Measurements from ENCODE around the gene C6orf120.

The C6orf120 gene

GRCh38 chr6:169664227-169664626 lies 37.7 kb upstream of the C6orf120 start:
- Histone ChIP-seq H3K9ac (ENCODE audit: low read depth, low read length) (no peak overlapping the region), H3K27me3 (ENCODE audit: control insufficient read depth, insufficient read depth, low read length) (no peaks in the 10 kb centered on the region), H3K4me3 (ENCODE audit: low read depth, low read length) (no peak overlapping the region), H3K9me3 (ENCODE audit: control insufficient read depth, insufficient read depth, low read length) (no peaks in the 10 kb centered on the region), H3K36me3 (ENCODE audit: control insufficient read depth, insufficient read depth, low read length) (peaks cover 24% of the 10 kb centered on the region), H3K4me1 (ENCODE audit: control insufficient read depth, insufficient read depth, low read length) (peaks cover 4% of the 10 kb centered on the region)

GRCh38 chr6:169665289-169665688 lies 36.6 kb upstream of the C6orf120 start:
- Histone ChIP-seq H3K27me3 (ENCODE audit: control insufficient read depth, insufficient read depth, low read length) (no peaks in the 10 kb centered on the region), H3K36me3 (ENCODE audit: control insufficient read depth, insufficient read depth, low read length) (peaks cover 19% of the 10 kb centered on the region), H3K9me3 (ENCODE audit: control insufficient read depth, insufficient read depth, low read length) (no peaks in the 10 kb centered on the region), H3K9ac (ENCODE audit: low read depth, low read length) (no peak overlapping the region), H3K4me1 (ENCODE audit: control insufficient read depth, insufficient read depth, low read length) (peaks cover 4% of the 10 kb centered on the region), H3K4me3 (ENCODE audit: low read depth, low read length) (no peak overlapping the region)

GRCh38 chr6:169666441-169666840 lies 35.5 kb upstream of the C6orf120 start:
- H3K9me3 ChIP-seq (ENCODE audit: control insufficient read depth, insufficient read depth, low read length) = no peaks in the 10 kb centered on the region
- H3K9ac ChIP-seq (ENCODE audit: low read depth, low read length) = no peak overlapping the region
- no peak overlapping the region for H3K4me3 ChIP-seq (ENCODE audit: low read depth, low read length)
- no peaks in the 10 kb centered on the region for H3K27me3 ChIP-seq (ENCODE audit: control insufficient read depth, insufficient read depth, low read length)
- H3K4me1 ChIP-seq (ENCODE audit: control insufficient read depth, insufficient read depth, low read length) = peaks cover 4% of the 10 kb centered on the region
- peaks cover 18% of the 10 kb centered on the region for H3K36me3 ChIP-seq (ENCODE audit: control insufficient read depth, insufficient read depth, low read length)

GRCh38 chr6:169667716-169668115 lies 34.2 kb upstream of the C6orf120 start:
- H3K4me3 ChIP-seq (ENCODE audit: low read depth, low read length) = no peak overlapping the region
- H3K4me1 ChIP-seq (ENCODE audit: control insufficient read depth, insufficient read depth, low read length) = peaks cover 4% of the 10 kb centered on the region
- H3K36me3 ChIP-seq (ENCODE audit: control insufficient read depth, insufficient read depth, low read length) = peaks cover 19% of the 10 kb centered on the region
- H3K9me3 ChIP-seq (ENCODE audit: control insufficient read depth, insufficient read depth, low read length) = no peaks in the 10 kb centered on the region
- H3K9ac ChIP-seq (ENCODE audit: low read depth, low read length) = no peak overlapping the region
- no peaks in the 10 kb centered on the region for H3K27me3 ChIP-seq (ENCODE audit: control insufficient read depth, insufficient read depth, low read length)

- H3K4me1 ChIP-seq (ENCODE audit: control insufficient read depth, insufficient read depth, low read length) = peaks cover 4% of the 10 kb centered on the region
- H3K27me3 ChIP-seq (ENCODE audit: control insufficient read depth, insufficient read depth, low read length) = no peaks in the 10 kb centered on the region
- H3K36me3 ChIP-seq (ENCODE audit: control insufficient read depth, insufficient read depth, low read length) = peaks cover 18% of the 10 kb centered on the region
- no peaks in the 10 kb centered on the region for H3K9me3 ChIP-seq (ENCODE audit: control insufficient read depth, insufficient read depth, low read length)
- no peak overlapping the region for H3K9ac ChIP-seq (ENCODE audit: low read depth, low read length)
- H3K4me3 ChIP-seq (ENCODE audit: low read depth, low read length) = no peak overlapping the region
Observed at GRCh38 chr6:169668203-169668847, 33.6 kb upstream of the C6orf120 start.

- Histone ChIP-seq H3K9ac (ENCODE audit: low read depth, low read length) (no peak overlapping the region), H3K27me3 (ENCODE audit: control insufficient read depth, insufficient read depth, low read length) (no peaks in the 10 kb centered on the region), H3K4me1 (ENCODE audit: control insufficient read depth, insufficient read depth, low read length) (peaks cover 4% of the 10 kb centered on the region), H3K36me3 (ENCODE audit: control insufficient read depth, insufficient read depth, low read length) (peaks cover 10% of the 10 kb centered on the region), H3K4me3 (ENCODE audit: low read depth, low read length) (no peak overlapping the region), H3K9me3 (ENCODE audit: control insufficient read depth, insufficient read depth, low read length) (no peaks in the 10 kb centered on the region)
Observed at GRCh38 chr6:169669147-169669546, 32.8 kb upstream of the C6orf120 start.

GRCh38 chr6:169669889-169670288 lies 32.0 kb upstream of the C6orf120 start:
- Histone ChIP-seq H3K4me1 (ENCODE audit: control insufficient read depth, insufficient read depth, low read length) (peaks cover 4% of the 10 kb centered on the region), H3K36me3 (ENCODE audit: control insufficient read depth, insufficient read depth, low read length) (peaks cover 7% of the 10 kb centered on the region), H3K27me3 (ENCODE audit: control insufficient read depth, insufficient read depth, low read length) (no peaks in the 10 kb centered on the region), H3K9me3 (ENCODE audit: control insufficient read depth, insufficient read depth, low read length) (no peaks in the 10 kb centered on the region), H3K9ac (ENCODE audit: low read depth, low read length) (no peak overlapping the region), H3K4me3 (ENCODE audit: low read depth, low read length) (no peak overlapping the region)

GRCh38 chr6:169671563-169671962 lies 30.4 kb upstream of the C6orf120 start:
- Histone ChIP-seq H3K36me3 (ENCODE audit: control insufficient read depth, insufficient read depth, low read length) (peaks cover 7% of the 10 kb centered on the region), H3K27me3 (ENCODE audit: control insufficient read depth, insufficient read depth, low read length) (no peaks in the 10 kb centered on the region), H3K9ac (ENCODE audit: low read depth, low read length) (no peak overlapping the region), H3K4me3 (ENCODE audit: low read depth, low read length) (no peak overlapping the region), H3K9me3 (ENCODE audit: control insufficient read depth, insufficient read depth, low read length) (no peaks in the 10 kb centered on the region), H3K4me1 (ENCODE audit: control insufficient read depth, insufficient read depth, low read length) (peaks cover 4% of the 10 kb centered on the region)

GRCh38 chr6:169675011-169675410 lies 26.9 kb upstream of the C6orf120 start:
- Histone ChIP-seq H3K4me3 (ENCODE audit: low read depth, low read length) (no peak overlapping the region), H3K9ac (ENCODE audit: low read depth, low read length) (no peak overlapping the region), H3K4me1 (ENCODE audit: control insufficient read depth, insufficient read depth, low read length) (no peaks in the 10 kb centered on the region), H3K9me3 (ENCODE audit: control insufficient read depth, insufficient read depth, low read length) (no peaks in the 10 kb centered on the region), H3K27me3 (ENCODE audit: control insufficient read depth, insufficient read depth, low read length) (no peaks in the 10 kb centered on the region), H3K36me3 (ENCODE audit: control insufficient read depth, insufficient read depth, low read length) (peaks cover 9% of the 10 kb centered on the region)

GRCh38 chr6:169677096-169677495 lies 24.8 kb upstream of the C6orf120 start:
- H3K36me3 ChIP-seq (ENCODE audit: control insufficient read depth, insufficient read depth, low read length) = peaks cover 6% of the 10 kb centered on the region
- H3K27me3 ChIP-seq (ENCODE audit: control insufficient read depth, insufficient read depth, low read length) = no peaks in the 10 kb centered on the region
- no peaks in the 10 kb centered on the region for H3K4me1 ChIP-seq (ENCODE audit: control insufficient read depth, insufficient read depth, low read length)
- no peak overlapping the region for H3K9ac ChIP-seq (ENCODE audit: low read depth, low read length)
- no peak overlapping the region for H3K4me3 ChIP-seq (ENCODE audit: low read depth, low read length)
- no peaks in the 10 kb centered on the region for H3K9me3 ChIP-seq (ENCODE audit: control insufficient read depth, insufficient read depth, low read length)

- peaks cover 5% of the 10 kb centered on the region for H3K36me3 ChIP-seq (ENCODE audit: control insufficient read depth, insufficient read depth, low read length)
- H3K9ac ChIP-seq (ENCODE audit: low read depth, low read length) = no peak overlapping the region
- H3K4me3 ChIP-seq (ENCODE audit: low read depth, low read length) = no peak overlapping the region
- no peaks in the 10 kb centered on the region for H3K9me3 ChIP-seq (ENCODE audit: control insufficient read depth, insufficient read depth, low read length)
- H3K4me1 ChIP-seq (ENCODE audit: control insufficient read depth, insufficient read depth, low read length) = no peaks in the 10 kb centered on the region
- H3K27me3 ChIP-seq (ENCODE audit: control insufficient read depth, insufficient read depth, low read length) = no peaks in the 10 kb centered on the region
Observed at GRCh38 chr6:169678342-169678741, 23.6 kb upstream of the C6orf120 start.

- no peaks in the 10 kb centered on the region for H3K36me3 ChIP-seq (ENCODE audit: control insufficient read depth, insufficient read depth, low read length)
Observed at GRCh38 chr6:169684056-169684455, 17.9 kb upstream of the C6orf120 start.

More at GRCh38 chr6:169684056-169684455, 17.9 kb upstream of the C6orf120 start:
- no peak overlapping the region for H3K9ac ChIP-seq (ENCODE audit: low read depth, low read length)
- H3K27me3 ChIP-seq (ENCODE audit: control insufficient read depth, insufficient read depth, low read length) = no peaks in the 10 kb centered on the region
- H3K4me1 ChIP-seq (ENCODE audit: control insufficient read depth, insufficient read depth, low read length) = no peaks in the 10 kb centered on the region
- no peaks in the 10 kb centered on the region for H3K9me3 ChIP-seq (ENCODE audit: control insufficient read depth, insufficient read depth, low read length)
- no peak overlapping the region for H3K4me3 ChIP-seq (ENCODE audit: low read depth, low read length)
